Heart right ventricle (tissue), 16 donors: ENCODE data around the gene NAXD. TPM values are rescaled to one million over a fixed set of nuclear protein-coding genes. Genes with fewer than 3 reads are reported as not detected.

Experiments
- ATAC-seq, 8 donors: fragments of 200-7000 bp; cut with Tn5 transposase; one replicate each; pipeline ENCODE4 v1.9.1; 2020; ENCODE audit warnings: mild to moderate bottlenecking in 8 of 8, moderate library complexity in 8 of 8, moderate number of reproducible peaks in 1 of 8
- DNase-seq, 2 donors: peaks; one replicate each; pipeline ENCODE4 v3.0.0-alpha.2; 2020
- H3K27ac ChIP-seq, 10 donors: fragments of 200-600 bp; sonication (generic) in 2 of 10; one replicate each; pipeline versions ENCODE4 v1.5.0 to v1.8.0; 2020 to 2022; ENCODE audit warnings: mild to moderate bottlenecking in 3 of 10
- H3K27me3 ChIP-seq, 7 donors: fragments of 200-600 bp; one replicate each; pipeline ENCODE4 v1.8.0; 2021 to 2022; ENCODE audit warnings: mild to moderate bottlenecking in 2 of 7
- H3K36me3 ChIP-seq, 9 donors: fragments of 200-600 bp; sonication (generic) in 1 of 9; one replicate each; pipeline versions ENCODE4 v1.5.0 to v1.8.0; 2020 to 2022; ENCODE audit warnings: mild to moderate bottlenecking in 2 of 9
- H3K4me1 ChIP-seq, 9 donors: fragments of 200-600 bp; sonication (generic) in 1 of 9; one replicate each; pipeline versions ENCODE4 v1.5.0 to v1.8.0; 2020 to 2022; ENCODE audit warnings: mild to moderate bottlenecking in 4 of 9
- H3K4me3 ChIP-seq, 10 donors: fragments of 200-600 bp; sonication (generic) in 2 of 10; one replicate each; pipeline versions ENCODE4 v1.5.0 to v1.8.0; 2020 to 2022; ENCODE audit warnings: mild to moderate bottlenecking in 7 of 10, moderate library complexity in 2 of 10
- H3K9me3 ChIP-seq, 11 donors: fragments of 200-600 bp in 10 of 11; sonication (generic) in 2 of 11; one replicate each; pipeline versions ENCODE4 v1.5.0 to v1.8.0; 2013 to 2022; ENCODE audit warnings: mild to moderate bottlenecking in 2 of 11, control low read depth in 1 of 11, moderate library complexity in 1 of 11
- WGBS, 2 donors: extraction: QIAGEN DNeasy Blood & Tissue Kit; methylation state at CpG; one replicate each; pipeline ENCODE4 v1.1.7; 2013; ENCODE audit warnings: inconsistent platforms in 1 of 2; 5-methylcytosine and 5-hydroxymethylcytosine counted together
- intact Hi-C, 10 donors: fragments of 100-400 bp; cut with DNase I; formaldehyde crosslinking; loops; one replicate each; pipeline versions ENCODE4 v1.11.1 to v1.14.2; 2022
- polyA plus RNA-seq, 2 donors: library from polyadenylated mRNA; stranded (reverse); fragments of 200-250 nt; gene quantifications; one replicate each; pipeline ENCODE4 v1.2.3, GENCODE V29; 2013
- total RNA-seq, 10 donors: library from RNA; stranded (reverse); fragmentation: NEBNext Ultra II Directional in 3 of 10; extraction: Animal tissue kit (Norgen Biotek cat#: 25700) in 3 of 10; gene quantifications; one replicate each; pipeline versions ENCODE4 v1.2.1 to v1.2.4, GENCODE V29; 2021 to 2023
- TF ChIP-seq, protein P1 (sequence below), 9 donors: fragments of 200-600 bp; sonication (generic) in 2 of 9; IDR thresholded peaks; one replicate each; pipeline versions ENCODE4 v1.5.0 to v1.8.0; 2021 to 2022; ENCODE audit warnings: antibody characterized with exemption in 9 of 9, mild to moderate bottlenecking in 5 of 9, moderate library complexity in 1 of 9
- donor health status: Arrhythmogenic right ventricular cardiomyopathy.
- donor health status: ischemic (EF 13 %, LVEDD 7.1; RV severe dilation, severe dysfunction).
- donor health status: healthy with polysubstance abuse.
- donor health status: DM: no; HTN: yes; CAD: no.
- donor health status: DM: no; HTN: no; CAD: no.
- donor health status: ischemic (EF 25% LVEDD 6.9; RV normal size, moderate dysfunction).
- donor health status: ischemic (EF 25% LVEDD 5.7; RV mildly dilated, moderate dysfunction).
- donor health status: healthy.
- donor health status: DM: yes; HTN: yes; CAD: no.
- donor health status: Ischemic cardiomyopathy.
- donor health status: ischemic (EF 35%, LVEDD 5.7; RV mildly dilated, moderate dysfunction).
- donor health status: nonischemic (EF 11% LVEDD 7.7; RV severe dilation, severe dysfunction).
- donor health status: DM: yes; HTN: yes; CAD: no.
- donor health status: PGD.
- donor health status: ischemic (EF 29% LVEDD 5.4; RV normal size, mild dysfunction).
- donor health status: nonischemic (EF 23%, LVEDD 6.1; RV moderate dilation, normal function).

The NAXD gene
- total and polyA plus RNA-seq, 12 donors, result 22.1 to 43.4 (median 27.8) TPM

- peaks cover 0 to 88% (median 19%) of the 10 kb centered on the region in 9 donors for H3K36me3 ChIP-seq
- intact Hi-C loops, result no loop called here
- H3K9me3 ChIP-seq, result no peaks in the 10 kb centered on the region
- WGBS, 2 donors, result 44 to 49% methylated on average over 28 of the region's 28 CpGs
- no peak overlapping the region for H3K4me3 ChIP-seq
- TF ChIP-seq, protein P1, sequence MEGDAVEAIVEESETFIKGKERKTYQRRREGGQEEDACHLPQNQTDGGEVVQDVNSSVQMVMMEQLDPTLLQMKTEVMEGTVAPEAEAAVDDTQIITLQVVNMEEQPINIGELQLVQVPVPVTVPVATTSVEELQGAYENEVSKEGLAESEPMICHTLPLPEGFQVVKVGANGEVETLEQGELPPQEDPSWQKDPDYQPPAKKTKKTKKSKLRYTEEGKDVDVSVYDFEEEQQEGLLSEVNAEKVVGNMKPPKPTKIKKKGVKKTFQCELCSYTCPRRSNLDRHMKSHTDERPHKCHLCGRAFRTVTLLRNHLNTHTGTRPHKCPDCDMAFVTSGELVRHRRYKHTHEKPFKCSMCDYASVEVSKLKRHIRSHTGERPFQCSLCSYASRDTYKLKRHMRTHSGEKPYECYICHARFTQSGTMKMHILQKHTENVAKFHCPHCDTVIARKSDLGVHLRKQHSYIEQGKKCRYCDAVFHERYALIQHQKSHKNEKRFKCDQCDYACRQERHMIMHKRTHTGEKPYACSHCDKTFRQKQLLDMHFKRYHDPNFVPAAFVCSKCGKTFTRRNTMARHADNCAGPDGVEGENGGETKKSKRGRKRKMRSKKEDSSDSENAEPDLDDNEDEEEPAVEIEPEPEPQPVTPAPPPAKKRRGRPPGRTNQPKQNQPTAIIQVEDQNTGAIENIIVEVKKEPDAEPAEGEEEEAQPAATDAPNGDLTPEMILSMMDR (IDR thresholded peaks at IDR 0.05), result peak in 7 of 9 donors; percentile 29 to 50 (median 38)
- DNase-seq (peak; percentile 57 to 62), ATAC-seq (peak; percentile 51 to 81 (median 72))
- peaks cover 0 to 30% (median 21%) of the 10 kb centered on the region in 9 donors for H3K4me1 ChIP-seq
- no peak overlapping the region for H3K27ac ChIP-seq
- H3K27me3 ChIP-seq, result no peaks in the 10 kb centered on the region
Observed at GRCh38 chr13:110644892-110645521, 29.7 kb downstream of the NAXD start.

DNA sequence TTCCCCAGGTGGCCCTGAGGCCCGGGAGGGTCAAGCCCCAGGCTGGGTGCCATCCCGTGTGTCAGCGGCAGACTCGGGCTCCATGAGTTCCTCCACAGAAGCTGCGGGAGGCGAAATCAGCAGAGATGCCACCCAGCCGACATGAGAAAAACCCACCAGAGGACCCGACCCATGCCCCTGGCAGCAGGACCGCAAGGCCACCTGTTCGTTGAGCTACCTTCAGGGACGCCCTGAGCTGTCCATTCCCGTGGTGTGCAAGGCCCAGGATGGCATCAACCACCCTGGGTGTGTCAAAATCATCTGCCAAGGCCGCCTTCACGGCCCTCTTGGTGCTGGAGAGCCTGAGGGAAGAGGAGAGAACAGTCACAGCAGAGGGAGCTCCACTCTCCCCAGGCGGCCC is 30.4 kb downstream of the NAXD start:
- intact Hi-C loops, result no loop called here
- Histone ChIP-seq H3K36me3 (peaks cover 0 to 88% (median 19%) of the 10 kb centered on the region in 9 donors), H3K4me1 (peaks cover 0 to 25% (median 14%) of the 10 kb centered on the region in 9 donors), H3K9me3 (no peaks in the 10 kb centered on the region), H3K4me3 (no peak overlapping the region), H3K27me3 (no peaks in the 10 kb centered on the region), H3K27ac (no peak overlapping the region)
- TF ChIP-seq, protein P1 (IDR thresholded peaks at IDR 0.05), result no peak
- ATAC-seq (no peak), DNase-seq (no peak)
- WGBS, 2 donors, result 87 to 92% methylated on average over 15 of the region's 15 CpGs

GRCh38 chr13:110646442-110647364 is 31.4 kb downstream of the NAXD start:
- intact Hi-C loops, result no loop called here
- TF ChIP-seq, protein P1 (IDR thresholded peaks at IDR 0.05), result no peak
- WGBS, 2 donors, result 92 to 93% methylated on average over 29 of the region's 29 CpGs
- DNase-seq, result no peak
- Histone ChIP-seq H3K4me3 (no peak overlapping the region), H3K4me1 (peaks cover 0 to 15% (median 5%) of the 10 kb centered on the region in 9 donors), H3K36me3 (peaks cover 0 to 86% (median 19%) of the 10 kb centered on the region in 9 donors), H3K27me3 (no peaks in the 10 kb centered on the region), H3K27ac (no peak overlapping the region), H3K9me3 (no peaks in the 10 kb centered on the region)
- no peak for ATAC-seq

DNA sequence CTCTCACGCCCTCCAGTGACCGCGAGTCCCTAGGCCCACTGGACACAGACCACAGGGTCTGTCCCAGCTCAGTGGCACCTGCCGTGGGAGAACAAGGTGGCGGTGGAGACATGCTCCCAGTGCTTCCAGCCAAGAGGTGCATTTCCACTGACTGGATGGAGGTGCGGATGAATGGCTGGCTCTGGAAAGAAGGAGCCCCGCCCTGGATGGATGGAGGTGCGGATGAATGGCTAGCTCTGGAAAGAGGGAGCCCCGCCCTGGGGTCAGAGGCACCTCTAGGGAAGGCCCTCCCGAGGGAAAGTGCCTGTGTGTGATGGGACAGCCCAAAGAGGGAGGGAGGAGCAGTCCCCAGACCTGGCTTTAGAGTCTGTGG is 32.0 kb downstream of the NAXD start:
- intact Hi-C loops, result no loop called here
- ATAC-seq (no peak), DNase-seq (no peak)
- no peaks in the 10 kb centered on the region for H3K27me3 ChIP-seq
- H3K9me3 ChIP-seq, result no peaks in the 10 kb centered on the region
- peaks cover 0 to 12% (median 4%) of the 10 kb centered on the region in 9 donors for H3K4me1 ChIP-seq
- TF ChIP-seq, protein P1 (IDR thresholded peaks at IDR 0.05), result no peak
- 87 to 90% methylated on average over 10 of the region's 10 CpGs for WGBS, 2 donors
- no peak overlapping the region for H3K4me3 ChIP-seq
- no peak overlapping the region for H3K27ac ChIP-seq
- H3K36me3 ChIP-seq, result peaks cover 0 to 79% (median 16%) of the 10 kb centered on the region in 9 donors
